GM12801 (cell line): Measurements from ENCODE around the gene EXOSC2.

Experiments
- CTCF ChIP-seq: IDR thresholded peaks from one replicate; pipeline ENCODE4 v1.5.1; 2011; ENCODE audit warnings: control low read depth; ENCODE audit not compliant: insufficient read length; ENCODE audit errors: extremely low read depth

The EXOSC2 gene

DNA sequence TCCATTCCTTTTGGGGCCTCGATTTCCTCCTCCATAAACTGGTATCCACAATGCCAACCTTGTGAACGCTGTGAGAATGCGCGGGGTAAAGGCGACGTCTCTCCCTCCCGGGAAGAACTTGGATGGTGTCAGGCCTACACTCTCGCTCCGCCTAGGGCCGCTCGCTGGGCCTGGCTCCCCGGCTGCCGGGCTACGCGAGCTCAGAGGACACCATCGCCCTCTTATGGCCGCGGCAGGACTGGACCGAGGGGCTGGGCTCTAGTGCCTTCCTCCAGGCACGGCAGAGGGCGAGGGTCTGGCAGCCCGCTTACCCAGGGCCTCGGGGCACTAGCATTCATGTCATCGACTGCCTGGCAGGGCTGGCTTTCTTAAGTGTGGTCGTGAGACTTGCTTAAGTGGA is 1.3 kb upstream of the EXOSC2 start:
- no peak for TF ChIP-seq CTCF

GRCh38 chr9:130693101-130693425 is 517 bp upstream of the EXOSC2 start:
- TF ChIP-seq CTCF = no peak

GRCh38 chr9:130694205-130694604 is 625 bp downstream of the EXOSC2 start:
- TF ChIP-seq CTCF = no peak

DNA sequence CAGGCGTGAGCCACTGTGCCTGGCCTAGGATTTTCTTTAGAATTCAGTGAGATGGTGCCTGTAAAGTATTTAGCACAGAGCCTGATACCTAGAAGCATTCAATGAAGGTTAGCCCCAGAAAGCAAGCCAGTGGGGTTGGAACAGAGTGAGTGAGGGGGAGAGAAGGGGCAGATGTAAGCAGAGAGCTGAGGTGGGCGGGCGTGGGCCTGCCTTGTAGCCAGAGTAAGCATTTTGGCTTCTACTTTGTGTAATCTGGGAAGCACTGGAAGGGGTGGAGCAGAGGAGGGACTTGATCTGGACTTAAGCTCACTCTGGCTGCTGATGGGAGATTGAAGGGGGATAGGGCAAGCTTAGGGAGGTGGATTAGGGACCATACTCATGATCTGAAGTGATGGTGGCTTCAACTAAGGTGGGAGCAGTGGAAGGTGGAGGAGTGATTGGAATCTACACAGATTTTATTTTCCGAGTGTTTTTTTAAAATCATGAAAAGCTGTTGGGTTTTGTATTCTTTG is 2.6 kb downstream of the EXOSC2 start:
- TF ChIP-seq CTCF = no peak

GRCh38 chr9:130696996-130697395 is 3.4 kb downstream of the EXOSC2 start:
- TF ChIP-seq CTCF = no peak

DNA sequence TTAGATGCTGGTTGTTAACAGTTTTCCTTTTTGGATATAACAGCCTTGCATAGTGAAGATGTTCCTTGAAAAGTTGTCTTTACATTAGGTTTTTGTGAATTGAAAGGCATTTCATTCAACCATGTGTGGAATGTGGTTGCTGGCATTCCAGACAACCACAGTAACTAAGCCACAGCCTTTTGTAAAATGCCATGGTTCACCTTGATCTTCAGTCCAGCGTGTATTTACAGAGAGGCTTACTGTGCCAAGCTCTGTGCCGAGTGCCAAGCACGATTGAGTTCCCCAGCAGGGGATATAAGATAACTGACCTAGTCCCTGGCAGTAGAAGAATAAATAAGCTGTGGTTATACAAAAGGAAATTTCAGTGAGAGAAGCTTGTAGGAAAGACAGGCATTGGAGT is 4.9 kb downstream of the EXOSC2 start:
- no peak for TF ChIP-seq CTCF

DNA sequence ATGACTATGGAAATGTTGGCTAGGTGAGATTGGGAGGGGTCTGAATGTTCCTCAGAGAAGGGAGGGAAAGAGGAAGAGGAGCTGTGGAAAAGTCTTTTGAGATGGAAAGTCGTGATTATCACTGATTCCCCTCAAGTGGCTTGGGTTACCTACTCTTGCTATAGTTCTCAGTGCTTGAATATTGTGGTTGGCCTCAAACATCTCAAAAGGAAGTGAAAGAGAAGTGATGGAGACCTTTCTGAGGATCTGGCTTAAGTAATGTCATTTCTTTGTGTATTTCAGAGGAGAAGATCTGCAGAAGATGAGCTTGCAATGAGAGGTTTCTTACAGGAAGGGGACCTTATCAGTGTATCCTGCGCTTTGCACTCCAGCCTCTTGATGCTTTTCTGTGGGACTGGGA is 5.5 kb downstream of the EXOSC2 start:
- TF ChIP-seq CTCF = no peak
